NT2/D1 (cell line): Measurements from ENCODE around the gene PGR.
"Not testable (repeated sequence)": the region's sequence is repeated elsewhere in the genome, so short reads cannot be mapped to it uniquely, and the experiment has no call there.

Source experiments
- DNase-seq: peaks from one replicate; pipeline ENCODE4 v3.0.0-alpha.2; 2011; ENCODE audit warnings: low read depth, low spot score
- H3K27me3 ChIP-seq: 2 replicates; pipeline ENCODE4 v1.6.0; 2011; ENCODE audit warnings: mild to moderate bottlenecking; ENCODE audit not compliant: insufficient read length, insufficient read depth
- H3K36me3 ChIP-seq: 2 replicates; pipeline ENCODE4 v1.6.1; 2011; ENCODE audit warnings: mild to moderate bottlenecking, low read length, mixed read lengths; ENCODE audit not compliant: insufficient read depth, insufficient read length
- H3K4me1 ChIP-seq: 2 replicates; pipeline ENCODE4 v1.5.1; 2011; ENCODE audit not compliant: insufficient read depth, insufficient read length
- H3K4me3 ChIP-seq: 2 replicates; pipeline ENCODE4 v1.5.1; 2011; ENCODE audit warnings: low read depth; ENCODE audit not compliant: insufficient read length
- H3K9ac ChIP-seq: 2 replicates; pipeline ENCODE4 v1.6.0; 2011; ENCODE audit warnings: low read depth; ENCODE audit not compliant: insufficient read length
- H3K9me3 ChIP-seq: 2 replicates; pipeline ENCODE4 v1.5.1; 2011; ENCODE audit warnings: mild to moderate bottlenecking, low read length; ENCODE audit not compliant: insufficient read depth
- SUZ12 ChIP-seq: IDR thresholded peaks from 2 replicates; pipeline ENCODE4 v1.6.1; 2011; ENCODE audit not compliant: insufficient read length, insufficient read depth; ENCODE audit errors: extremely low read depth
- YY1 ChIP-seq: IDR thresholded peaks from 2 replicates; pipeline ENCODE4 v1.6.1; 2011; ENCODE audit not compliant: insufficient read length, insufficient read depth
- ZNF274 ChIP-seq: IDR thresholded peaks from 2 replicates; pipeline ENCODE4 v1.6.1; 2011; ENCODE audit warnings: mild to moderate bottlenecking, low read depth, low read length

The PGR gene

DNA sequence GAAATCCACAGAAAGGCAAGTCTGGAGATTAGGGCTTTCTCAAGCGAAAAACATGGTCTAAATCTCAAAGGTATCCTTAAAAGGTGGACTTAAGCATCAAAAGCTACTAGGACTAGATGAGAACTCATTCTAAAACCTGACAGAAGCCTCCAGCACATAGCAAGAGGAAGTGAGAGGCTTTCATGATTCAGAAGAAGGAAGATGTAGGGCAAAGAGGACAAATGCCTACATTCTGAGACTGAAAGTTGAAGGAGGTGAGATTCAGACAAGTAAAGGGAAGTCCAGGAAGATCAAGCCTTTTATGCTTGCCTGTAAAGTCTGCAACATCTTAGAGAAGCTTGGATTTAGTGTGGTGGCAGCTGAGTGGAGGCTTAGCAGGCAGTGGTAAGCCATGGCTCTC, 98.9 kb downstream of the PGR start:
- no peak for DNase-seq
- Histone ChIP-seq H3K4me1 (no peaks in the 10 kb centered on the region), H3K4me3 (no peak overlapping the region), H3K36me3 (no peaks in the 10 kb centered on the region), H3K27me3 (no peaks in the 10 kb centered on the region), H3K9ac (no peak overlapping the region), H3K9me3 (no peaks in the 10 kb centered on the region)
- no peak for TF ChIP-seq ZNF274
- TF ChIP-seq YY1 = no peak
- TF ChIP-seq SUZ12 = no peak

DNA sequence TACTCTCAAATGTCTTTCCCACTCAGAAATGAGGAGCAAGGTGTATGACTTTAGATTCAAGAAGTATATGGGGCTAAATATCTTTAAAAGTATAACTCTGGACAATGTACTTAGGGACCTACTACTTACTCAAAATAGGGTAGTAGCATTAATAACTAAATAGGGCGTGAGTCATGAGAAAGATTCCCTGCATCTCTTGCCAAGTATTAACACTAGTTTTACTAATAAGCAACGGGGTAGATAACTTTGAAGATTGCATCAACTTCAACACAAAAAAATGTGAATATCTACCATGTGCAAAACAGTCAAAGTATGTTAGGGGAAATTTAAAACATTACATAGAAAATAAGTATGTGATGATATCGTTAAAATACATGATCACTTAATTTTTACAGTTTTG, 99.6 kb downstream of the PGR start:
- Histone ChIP-seq H3K4me1 (no peaks in the 10 kb centered on the region), H3K36me3 (no peaks in the 10 kb centered on the region), H3K27me3 (no peaks in the 10 kb centered on the region), H3K9ac (no peak overlapping the region), H3K9me3 (no peaks in the 10 kb centered on the region), H3K4me3 (no peak overlapping the region)
- TF ChIP-seq YY1 (no peak), ZNF274 (no peak), SUZ12 (no peak)
- DNase-seq = no peak

GRCh38 chr11:101028644-101029043, 101.0 kb downstream of the PGR start:
- H3K4me1 ChIP-seq = no peaks in the 10 kb centered on the region
- DNase-seq = no peak

GRCh38 chr11:101022256-101022655, 107.4 kb downstream of the PGR start:
- Histone ChIP-seq H3K36me3 (no peaks in the 10 kb centered on the region), H3K27me3 (no peaks in the 10 kb centered on the region), H3K9ac (no peak overlapping the region), H3K9me3 (no peaks in the 10 kb centered on the region), H3K4me3 (no peak overlapping the region), H3K4me1 (no peaks in the 10 kb centered on the region)
- DNase-seq = no peak
- TF ChIP-seq ZNF274 (no peak), YY1 (no peak), SUZ12 (no peak)

More at GRCh38 chr11:101028644-101029043, 101.0 kb downstream of the PGR start:
- no peak overlapping the region for H3K4me3 ChIP-seq
- H3K9ac ChIP-seq = no peak overlapping the region
- H3K27me3 ChIP-seq = no peaks in the 10 kb centered on the region
- H3K36me3 ChIP-seq = no peaks in the 10 kb centered on the region
- TF ChIP-seq SUZ12 (no peak), ZNF274 (no peak), YY1 (no peak)
- H3K9me3 ChIP-seq = no peaks in the 10 kb centered on the region

DNA sequence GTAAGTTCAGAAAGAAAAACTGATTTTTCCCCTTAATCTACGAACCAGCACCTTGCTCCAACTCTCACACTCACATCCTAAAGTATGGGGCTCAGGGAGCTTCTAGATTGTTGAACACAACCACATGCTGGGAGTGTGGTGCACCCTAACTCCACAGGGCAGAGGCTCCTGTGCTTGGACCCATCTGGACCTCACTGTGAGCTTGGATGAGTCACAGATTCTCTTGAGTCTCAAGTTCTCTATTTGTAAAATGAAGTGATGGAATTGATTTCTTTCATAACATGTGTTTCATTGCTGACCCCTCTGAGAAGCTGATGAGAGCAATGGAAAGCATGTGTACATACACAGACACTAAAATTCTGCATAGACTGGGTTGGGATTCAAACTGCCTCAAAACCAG, 109.7 kb downstream of the PGR start:
- no peak for DNase-seq
- no peaks in the 10 kb centered on the region for H3K9me3 ChIP-seq
- no peaks in the 10 kb centered on the region for H3K36me3 ChIP-seq
- no peaks in the 10 kb centered on the region for H3K27me3 ChIP-seq
- no peaks in the 10 kb centered on the region for H3K4me1 ChIP-seq
- no peak overlapping the region for H3K9ac ChIP-seq
- H3K4me3 ChIP-seq = no peak overlapping the region
- TF ChIP-seq SUZ12 (no peak), YY1 (no peak), ZNF274 (no peak)

GRCh38 chr11:101014600-101015285, 114.9 kb downstream of the PGR start:
- H3K9me3 ChIP-seq = no peaks in the 10 kb centered on the region
- no peak for DNase-seq
- no peaks in the 10 kb centered on the region for H3K4me1 ChIP-seq

GRCh38 chr11:101013702-101014101, 115.9 kb downstream of the PGR start:
- not testable (repeated sequence) for DNase-seq, H3K27me3 ChIP-seq, H3K36me3 ChIP-seq, H3K9me3 ChIP-seq, H3K4me1 ChIP-seq, H3K4me3 ChIP-seq, H3K9ac ChIP-seq

More at GRCh38 chr11:101014600-101015285, 114.9 kb downstream of the PGR start:
- no peaks in the 10 kb centered on the region for H3K27me3 ChIP-seq
- H3K36me3 ChIP-seq = no peaks in the 10 kb centered on the region
- TF ChIP-seq ZNF274 = no peak
- no peak overlapping the region for H3K9ac ChIP-seq
- H3K4me3 ChIP-seq = no peak overlapping the region

- Histone ChIP-seq H3K36me3 (no peaks in the 10 kb centered on the region), H3K4me3 (no peak overlapping the region), H3K9me3 (no peaks in the 10 kb centered on the region), H3K4me1 (no peaks in the 10 kb centered on the region), H3K27me3 (no peaks in the 10 kb centered on the region), H3K9ac (no peak overlapping the region)
- no peak for TF ChIP-seq YY1
- TF ChIP-seq ZNF274 = no peak
- TF ChIP-seq SUZ12 = no peak
- no peak for DNase-seq
These were observed 117.7 kb downstream of the PGR start for GRCh38 chr11:101011881-101012280.
